Measurements from ENCODE around the gene WNT1.
A peak's percentile ranks its signal among the peaks of the same experiment; 100 is the strongest.

The WNT1 gene

GRCh38 chr12:48978291-48978740 lies at the start of gene WNT1:
Gene WNT1 (plus strand): TSS chr12:48978322. CDS start chr12:48978651, 329 bp downstream.
- no peak for DNase-seq (ENCODE audit: low read depth)

- no peak for DNase-seq (ENCODE audit: low read depth)
These were observed 48.6 kb upstream of the WNT1 start for GRCh38 chr12:48929551-48929950.

GRCh38 chr12:48930475-48930874 lies 47.6 kb upstream of the WNT1 start:
- no peak for DNase-seq (ENCODE audit: low read depth)

- DNase-seq (ENCODE audit: low read depth), result no peak
These were observed 45.2 kb upstream of the WNT1 start for GRCh38 chr12:48932878-48933277.

- no peak for DNase-seq (ENCODE audit: low read depth)
These were observed 44.3 kb upstream of the WNT1 start for GRCh38 chr12:48933664-48934311.

GRCh38 chr12:48934312-48934706 lies 43.8 kb upstream of the WNT1 start:
- no peak for DNase-seq (ENCODE audit: low read depth)

- no peak for DNase-seq (ENCODE audit: low read depth)
These were observed 41.6 kb upstream of the WNT1 start for GRCh38 chr12:48936379-48936979.

- no peak for DNase-seq (ENCODE audit: low read depth)
These were observed 41.0 kb upstream of the WNT1 start for GRCh38 chr12:48937170-48937569.

GRCh38 chr12:48938805-48939204 lies 39.3 kb upstream of the WNT1 start:
- DNase-seq (ENCODE audit: low read depth), result no peak

- DNase-seq (ENCODE audit: low read depth), result no peak
These were observed 37.9 kb upstream of the WNT1 start for GRCh38 chr12:48940181-48940580.

- DNase-seq (ENCODE audit: low read depth), result no peak
These were observed 34.9 kb upstream of the WNT1 start for GRCh38 chr12:48943221-48943620.

- no peak for DNase-seq (ENCODE audit: low read depth)
These were observed 31.9 kb upstream of the WNT1 start for GRCh38 chr12:48946205-48946604.

- DNase-seq (ENCODE audit: low read depth), result no peak
These were observed 31.2 kb upstream of the WNT1 start for GRCh38 chr12:48946943-48947342.

- DNase-seq (ENCODE audit: low read depth), result no peak
These were observed 30.4 kb upstream of the WNT1 start for GRCh38 chr12:48947727-48948126.

- DNase-seq (ENCODE audit: low read depth), result no peak
These were observed 25.4 kb upstream of the WNT1 start for GRCh38 chr12:48952691-48953090.

GRCh38 chr12:48954061-48954460 lies 24.1 kb upstream of the WNT1 start:
- DNase-seq (ENCODE audit: low read depth), result no peak

GRCh38 chr12:48954841-48955501 lies 23.2 kb upstream of the WNT1 start:
- DNase-seq (ENCODE audit: low read depth), result no peak

GRCh38 chr12:48956279-48957140 lies 21.6 kb upstream of the WNT1 start:
- peak; percentile 92 for DNase-seq (ENCODE audit: low read depth)

- DNase-seq (ENCODE audit: low read depth), result peak; percentile 79
These were observed 20.7 kb upstream of the WNT1 start, which contains the start of gene ARF3 for GRCh38 chr12:48957141-48958048. Gene ARF3 (minus strand): TSS chr12:48957487. CDS start chr12:48941095, 16,392 bp downstream.

GRCh38 chr12:48958049-48958388 lies 20.1 kb upstream of the WNT1 start:
- no peak for DNase-seq (ENCODE audit: low read depth)

GRCh38 chr12:48960834-48961233 lies 17.3 kb upstream of the WNT1 start:
- no peak for DNase-seq (ENCODE audit: low read depth)

All from GM04504 (cell line).